Endometrial microvascular endothelial cells (primary cell): ENCODE measurements around the gene ENO3. TPM values are rescaled to one million over a fixed set of nuclear protein-coding genes. Genes with fewer than 3 reads are reported as not detected.
"Not testable (repeated sequence)": the region's sequence is repeated elsewhere in the genome, so short reads cannot be mapped to it uniquely, and the experiment has no call there.

ENCODE experiments used
- in situ Hi-C: cut with HindIII; loops from 2 replicates; pipeline ENCODE4 v1.10.0; 2017; ENCODE audit warnings: low sequenced_read_pairs, low pct_unique_long_range_greater_than_20kb; ENCODE audit errors: inconsistent ontology term
- total RNA-seq: library from RNA; depleted of rRNA; stranded (reverse); fragments of >200 nt; gene quantifications from one replicate; pipeline ENCODE4 v1.2.3, GENCODE V29; 2015; ENCODE audit errors: inconsistent ontology term

ENO3 gene
- not detected for total RNA-seq

- in situ Hi-C loops = no loop called here
Observed at GRCh38 chr17:4950746-4951204, at the start of gene ENO3. ENO3 (plus strand) TSS chr17:4951119; CDS start chr17:4951830, 711 bp downstream.

- in situ Hi-C loops = no loop called here
Observed at GRCh38 chr17:4901648-4902344, 49.1 kb upstream of the ENO3 start.

- in situ Hi-C loops = no loop called here
Observed at GRCh38 chr17:4902540-4902939, 48.4 kb upstream of the ENO3 start.

- in situ Hi-C loops = no loop called here
Observed at GRCh38 chr17:4903051-4903818, 47.7 kb upstream of the ENO3 start, which contains the start of gene CHRNE. CHRNE (minus strand) TSS chr17:4903098; CDS start chr17:4903063, 35 bp downstream.

GRCh38 chr17:4906642-4907041 is 44.3 kb upstream of the ENO3 start:
- in situ Hi-C loops = not testable (repeated sequence)

- in situ Hi-C loops = no loop called here
Observed at GRCh38 chr17:4908301-4908700, 42.6 kb upstream of the ENO3 start.

GRCh38 chr17:4908711-4909496 is 42.0 kb upstream of the ENO3 start:
- in situ Hi-C loops = no loop called here

- in situ Hi-C loops = no loop called here
Observed at GRCh38 chr17:4913994-4914393, 36.9 kb upstream of the ENO3 start.

- in situ Hi-C loops = not testable (repeated sequence)
Observed at GRCh38 chr17:4914551-4914950, 36.4 kb upstream of the ENO3 start.

GRCh38 chr17:4919511-4920047 is 31.3 kb upstream of the ENO3 start:
- in situ Hi-C loops = no loop called here

GRCh38 chr17:4920351-4921048 is 30.4 kb upstream of the ENO3 start:
- in situ Hi-C loops = no loop called here

GRCh38 chr17:4921320-4921719 is 29.6 kb upstream of the ENO3 start:
- in situ Hi-C loops = no loop called here

GRCh38 chr17:4926577-4927335 is 24.2 kb upstream of the ENO3 start:
- in situ Hi-C loops = not testable (repeated sequence)

- in situ Hi-C loops = no loop called here
Observed at GRCh38 chr17:4928881-4929280, 22.0 kb upstream of the ENO3 start.

GRCh38 chr17:4931963-4932362 is 19.0 kb upstream of the ENO3 start, which contains the start of gene GP1BA:
GP1BA (plus strand) TSS chr17:4932277; CDS start chr17:4932605, 328 bp downstream.
- in situ Hi-C loops = no loop called here

GRCh38 chr17:4932756-4933155 is 18.2 kb upstream of the ENO3 start:
- in situ Hi-C loops = no loop called here

GRCh38 chr17:4933646-4934045 is 17.3 kb upstream of the ENO3 start:
- in situ Hi-C loops = no loop called here
